ENCODE measurements around the gene SNAPC3.
"Not testable (repeated sequence)": the region's sequence is repeated elsewhere in the genome, so short reads cannot be mapped to it uniquely, and the experiment has no call there.

The SNAPC3 gene

DNA sequence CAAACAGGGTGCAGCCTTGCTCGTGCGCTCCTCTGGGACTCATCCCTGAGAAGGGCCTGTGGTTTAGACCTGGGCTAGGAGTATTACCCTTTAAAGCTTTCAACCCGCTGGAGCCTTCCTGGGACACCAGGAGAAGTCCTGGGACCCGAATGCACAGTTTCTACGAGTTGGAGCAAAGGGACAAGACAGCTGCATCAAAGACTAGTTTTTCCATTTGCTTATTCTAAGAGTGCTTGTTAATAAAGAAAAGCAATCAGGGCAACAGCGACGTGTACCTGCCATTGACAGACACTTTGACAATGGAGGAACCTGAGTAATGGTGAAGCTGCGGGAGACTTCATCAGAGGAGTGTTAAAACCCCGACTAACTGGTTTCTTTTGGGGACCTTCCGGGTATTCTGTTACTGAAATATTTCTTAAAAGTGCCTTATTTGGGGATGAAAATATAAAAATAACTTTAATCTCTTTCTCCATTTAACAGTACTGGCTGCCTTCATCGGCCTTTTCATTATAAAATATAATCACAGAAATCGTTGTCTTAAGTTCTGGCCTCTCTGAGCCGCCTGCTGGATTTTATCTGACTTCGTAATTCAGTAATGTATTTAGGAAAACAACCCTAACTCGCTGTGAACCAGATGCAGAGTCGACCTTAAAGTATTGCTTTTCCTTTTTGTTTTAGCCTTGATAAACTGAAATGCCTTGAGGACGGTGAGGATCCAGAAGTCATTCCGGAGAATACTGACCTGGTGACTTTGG lies 732 bp downstream of the SNAPC3 start:
- no peak for DNase-seq (ENCODE audit: low read depth)

DNA sequence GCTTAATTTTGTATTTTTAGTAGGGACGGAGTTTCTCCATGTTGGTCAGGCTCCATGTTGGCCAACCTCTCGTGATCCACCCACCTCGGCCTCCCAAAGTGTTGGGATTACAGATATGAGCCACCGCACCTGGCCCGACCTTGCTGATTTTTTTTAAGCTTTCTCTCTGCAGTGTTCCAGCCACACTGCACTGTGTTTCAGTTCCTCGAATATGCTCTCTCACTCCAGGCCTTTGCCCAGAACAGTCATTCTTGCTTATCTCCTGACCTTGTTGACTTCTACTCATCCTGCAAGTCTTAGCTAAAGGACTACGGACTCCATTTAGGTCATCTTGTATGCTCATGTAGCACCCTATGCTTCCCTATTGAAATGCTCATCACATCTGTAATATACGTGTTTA lies 3.3 kb downstream of the SNAPC3 start:
- DNase-seq (ENCODE audit: low read depth) = no peak

DNA sequence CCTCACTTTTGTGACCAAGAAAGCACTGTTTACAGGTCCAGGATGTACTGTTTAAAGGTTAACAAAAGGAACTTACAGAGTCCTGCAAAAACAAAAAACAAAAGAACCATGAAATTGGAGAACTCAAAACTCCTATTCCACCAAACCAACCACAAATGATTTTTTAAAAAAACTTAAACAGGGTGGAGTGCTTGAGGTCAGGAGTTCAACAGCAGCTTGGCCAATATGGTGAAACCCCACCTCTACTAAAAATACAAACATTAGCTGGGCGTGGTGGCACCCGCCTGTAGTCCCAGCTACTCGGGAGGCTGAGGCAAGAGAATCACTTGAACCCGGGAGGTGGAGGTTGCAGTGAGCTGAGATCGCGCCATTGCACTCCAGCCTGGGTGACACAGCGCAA lies 5.0 kb downstream of the SNAPC3 start:
- DNase-seq (ENCODE audit: low read depth) = not testable (repeated sequence)

DNA sequence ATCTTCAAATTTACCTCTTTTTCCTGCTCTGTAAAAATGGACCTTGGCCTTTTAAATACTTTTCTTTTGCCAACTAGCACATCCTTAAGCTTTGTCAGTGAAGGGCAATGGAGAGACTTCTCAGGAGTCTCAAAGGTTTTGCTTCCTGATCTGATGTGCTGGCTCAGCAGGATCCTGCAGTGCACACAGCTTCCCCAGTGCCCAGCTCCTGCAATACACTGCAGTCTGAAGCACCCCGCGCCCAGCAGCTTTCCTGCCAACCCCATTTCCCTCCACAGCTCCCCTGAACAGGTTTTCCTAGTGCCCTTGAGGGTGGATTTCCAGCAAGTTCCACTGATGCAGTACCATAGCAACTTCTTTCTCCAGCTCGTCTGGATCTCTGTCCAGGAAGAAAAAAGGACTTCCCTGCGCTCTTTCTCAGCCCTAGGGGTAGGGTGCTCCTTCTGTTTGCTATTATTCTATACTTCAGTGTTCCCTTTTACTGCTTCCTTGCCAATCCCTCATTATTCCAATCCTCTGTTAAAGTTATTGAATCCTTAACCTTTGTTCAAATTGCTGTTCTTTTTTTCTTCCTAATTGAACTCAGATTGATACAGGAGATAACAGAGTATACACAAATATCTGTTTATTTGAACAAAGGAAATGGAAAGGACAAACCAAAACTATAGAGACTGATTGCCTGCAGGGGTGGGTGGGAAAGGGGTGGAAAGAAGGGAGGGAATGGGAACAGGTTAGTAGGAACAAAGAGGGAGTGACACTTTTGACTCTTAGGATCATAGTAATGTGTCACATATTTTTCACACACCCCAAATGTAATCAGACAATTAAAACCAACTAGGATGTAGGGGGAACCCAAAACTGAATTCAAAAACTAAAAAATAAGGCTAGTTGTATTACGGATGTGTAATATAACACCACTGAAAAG lies 8.5 kb downstream of the SNAPC3 start:
- DNase-seq (ENCODE audit: low read depth) = no peak

DNA sequence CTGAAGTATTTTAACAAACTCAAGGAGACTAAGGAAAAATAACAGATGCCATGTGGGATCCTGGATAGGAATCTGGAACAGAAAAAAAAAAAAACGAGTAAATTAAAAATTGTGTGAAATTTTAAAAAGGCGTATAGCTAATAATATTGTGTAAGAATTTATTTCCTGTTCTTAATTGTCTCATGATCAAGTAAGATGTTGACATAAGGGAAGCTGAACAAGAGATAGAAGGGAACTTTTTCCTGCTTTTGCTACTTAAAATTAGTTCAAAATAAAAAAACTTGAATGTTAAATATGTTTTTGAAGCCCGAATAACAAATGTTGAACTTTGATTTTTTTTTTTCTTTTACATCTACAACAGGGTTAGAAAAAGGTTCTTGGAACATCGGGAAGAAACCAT lies 10.5 kb downstream of the SNAPC3 start:
- no peak for DNase-seq (ENCODE audit: low read depth)

DNA sequence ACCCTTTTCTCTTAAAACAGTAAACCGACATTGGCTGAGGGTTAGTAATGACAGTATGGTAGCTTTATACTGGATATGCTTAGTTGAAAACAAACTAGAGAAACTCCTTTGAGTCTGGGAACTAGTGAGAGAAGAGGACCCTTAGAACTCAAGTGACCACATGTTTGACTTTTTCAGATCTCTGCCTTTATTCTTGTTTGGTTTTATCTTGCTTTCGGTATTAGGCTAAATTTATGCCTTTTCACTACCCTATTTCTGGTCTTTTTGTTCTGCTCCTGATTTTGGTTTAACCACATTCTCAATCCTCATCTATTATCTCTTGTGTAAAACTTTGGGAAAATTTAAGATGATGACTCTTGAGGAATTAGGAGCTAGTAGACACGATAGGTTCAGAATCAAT lies 11.0 kb downstream of the SNAPC3 start:
- DNase-seq (ENCODE audit: low read depth) = no peak

DNA sequence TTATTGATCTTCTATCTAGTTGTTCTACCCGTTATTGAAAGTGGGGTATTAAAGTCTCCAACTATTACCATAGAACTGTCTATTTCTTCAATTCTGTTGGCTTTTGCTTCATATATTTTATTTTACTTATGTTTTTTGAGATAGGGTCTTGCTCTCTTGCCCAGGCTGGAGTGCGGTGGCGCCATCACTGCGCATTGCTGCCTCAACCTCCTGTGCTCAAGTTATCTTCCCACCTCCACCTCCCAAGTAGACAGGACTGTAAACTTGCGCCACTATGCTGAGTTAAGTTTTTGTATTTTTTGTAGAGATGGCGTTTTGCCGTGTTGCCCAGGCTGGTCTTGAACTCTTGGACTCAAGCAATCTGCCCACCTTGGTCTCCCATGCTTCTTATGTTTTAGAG lies 16.2 kb downstream of the SNAPC3 start:
- DNase-seq (ENCODE audit: low read depth) = no peak

DNA sequence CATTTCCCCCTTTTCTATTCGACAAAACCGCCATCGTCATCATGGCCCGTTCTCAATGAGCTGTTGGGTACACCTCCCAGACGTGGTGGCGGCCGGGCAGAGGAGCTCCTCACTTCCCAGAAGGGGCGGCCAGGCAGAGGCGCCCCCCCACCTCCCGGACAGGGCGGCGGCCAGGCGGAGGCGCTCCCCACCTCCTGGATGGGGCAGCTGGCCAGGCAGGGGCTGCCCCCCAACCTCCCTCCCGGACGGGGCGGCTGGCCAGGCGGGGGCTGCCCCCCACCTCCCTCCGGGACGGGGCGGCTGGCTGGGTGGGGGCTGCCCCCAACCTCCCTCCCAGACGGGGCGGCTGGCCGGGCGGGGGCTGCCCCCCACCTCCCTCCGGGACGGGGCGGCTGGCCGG lies 19.2 kb downstream of the SNAPC3 start:
- not testable (repeated sequence) for DNase-seq (ENCODE audit: low read depth)

DNA sequence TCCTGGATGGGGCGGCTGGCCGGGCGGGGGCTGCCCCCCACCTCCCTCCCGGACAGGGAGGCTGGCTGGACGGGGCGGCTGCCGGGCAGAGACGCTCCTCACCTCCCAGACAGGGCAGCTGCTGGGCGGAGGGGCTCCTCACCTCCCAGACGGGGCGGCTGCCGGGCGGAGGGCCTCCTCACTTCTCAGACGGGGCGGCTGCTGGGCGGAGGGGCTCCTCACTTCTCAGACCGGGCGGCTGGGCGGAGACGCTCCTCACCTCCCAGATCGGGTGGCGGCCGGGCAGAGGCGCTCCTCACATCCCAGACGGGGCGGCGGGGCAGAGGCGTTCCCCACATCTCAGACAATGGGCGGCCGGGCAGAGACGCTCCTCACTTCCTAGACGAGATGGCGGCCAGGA lies 19.6 kb downstream of the SNAPC3 start:
- DNase-seq (ENCODE audit: low read depth) = not testable (repeated sequence)

DNA sequence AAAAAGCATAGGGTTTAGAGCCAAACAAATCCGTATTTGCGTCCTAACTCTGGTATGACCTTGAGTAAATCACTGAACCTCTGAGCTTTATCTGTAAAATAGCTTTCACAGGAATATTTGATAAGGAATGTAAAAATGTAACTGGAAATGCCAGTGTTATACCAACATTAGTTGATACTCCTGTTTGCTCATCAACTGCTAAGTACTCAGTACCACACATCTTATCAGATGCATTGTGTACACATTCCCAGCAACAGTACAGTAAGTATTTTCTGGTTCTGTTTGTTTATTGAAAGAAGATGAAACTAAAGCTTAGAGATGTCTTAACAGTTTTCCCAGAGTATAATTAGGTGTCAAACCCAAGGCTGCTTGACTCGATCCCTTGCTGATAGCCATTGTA lies 21.5 kb downstream of the SNAPC3 start:
- no peak for DNase-seq (ENCODE audit: low read depth)

DNA sequence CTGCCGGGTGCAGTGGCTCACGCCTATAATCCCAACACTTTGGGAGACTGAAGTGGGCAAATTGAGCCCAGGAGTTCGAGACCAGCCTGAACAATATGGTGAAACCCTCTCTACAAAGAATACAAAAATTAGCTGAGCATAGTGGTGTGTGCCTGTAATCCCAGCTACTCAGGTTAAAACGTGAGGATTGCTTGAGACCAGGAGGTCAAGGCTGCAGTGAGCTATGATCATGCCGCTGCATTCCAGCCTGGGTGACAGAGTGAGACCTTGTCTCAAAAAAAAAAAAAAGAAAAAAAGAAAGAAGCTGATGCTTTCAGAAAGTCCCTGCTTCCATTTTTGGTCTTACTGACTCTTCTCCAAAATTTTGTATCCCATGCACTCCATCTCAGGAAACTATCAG lies 31.3 kb downstream of the SNAPC3 start:
- DNase-seq (ENCODE audit: low read depth) = no peak

DNA sequence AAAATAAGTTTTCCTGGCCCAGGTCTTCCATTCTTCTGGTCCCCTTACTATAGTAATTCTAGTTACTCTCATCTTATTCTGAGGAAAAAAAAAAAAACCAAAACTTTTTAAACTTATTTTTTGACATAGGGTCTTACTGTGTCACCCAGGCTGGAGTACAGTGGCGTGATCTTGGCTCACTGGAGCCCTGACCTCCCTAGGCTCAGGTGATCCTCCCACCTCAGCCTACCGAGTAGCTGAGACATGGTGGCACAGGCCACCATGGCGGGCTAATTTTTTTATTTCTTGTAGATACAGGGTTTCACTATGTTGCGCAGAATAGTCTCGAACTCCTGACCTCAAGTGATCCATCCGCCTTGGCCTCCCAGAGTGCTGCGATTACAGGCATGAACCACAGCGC lies 38.4 kb downstream of the SNAPC3 start:
- DNase-seq (ENCODE audit: low read depth) = no peak

DNA sequence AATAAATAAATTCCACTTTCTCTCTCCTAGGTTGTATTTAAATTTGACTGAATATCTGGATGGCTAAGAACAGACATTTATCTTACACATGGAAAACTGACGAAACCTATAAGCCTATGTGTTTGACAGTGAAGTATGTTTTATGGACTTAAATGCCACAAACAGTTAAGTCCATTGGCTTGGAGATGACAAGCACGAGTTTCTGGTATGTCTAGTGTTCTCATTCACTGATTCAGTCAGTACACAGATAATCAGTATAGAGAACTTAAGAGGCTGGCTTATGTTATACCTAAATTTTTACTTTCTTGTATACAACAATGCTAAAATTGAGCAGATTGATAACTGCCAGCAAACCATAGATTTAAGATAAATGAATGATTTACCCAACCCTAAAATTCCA lies 38.9 kb downstream of the SNAPC3 start:
- no peak for DNase-seq (ENCODE audit: low read depth)

DNA sequence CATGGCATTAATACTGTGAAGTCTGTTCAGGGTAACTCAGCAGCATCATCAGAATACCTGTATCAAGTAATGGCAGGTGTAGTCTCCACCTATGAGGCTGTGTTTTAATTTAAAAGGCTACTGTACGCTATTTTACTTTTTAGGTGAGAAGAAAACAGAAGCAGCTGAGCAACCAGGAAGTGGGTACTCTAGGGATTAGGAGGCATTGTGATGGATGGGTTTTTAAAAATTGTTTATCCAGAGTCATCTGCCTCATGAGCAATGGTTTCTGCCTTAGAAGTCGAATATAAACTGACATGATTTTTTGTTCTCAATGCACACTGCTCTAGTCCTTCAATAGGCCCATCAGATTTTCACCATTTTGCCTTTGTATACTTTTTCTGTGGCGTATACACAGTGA lies 45.5 kb downstream of the SNAPC3 start:
- no peak for DNase-seq (ENCODE audit: low read depth)

DNA sequence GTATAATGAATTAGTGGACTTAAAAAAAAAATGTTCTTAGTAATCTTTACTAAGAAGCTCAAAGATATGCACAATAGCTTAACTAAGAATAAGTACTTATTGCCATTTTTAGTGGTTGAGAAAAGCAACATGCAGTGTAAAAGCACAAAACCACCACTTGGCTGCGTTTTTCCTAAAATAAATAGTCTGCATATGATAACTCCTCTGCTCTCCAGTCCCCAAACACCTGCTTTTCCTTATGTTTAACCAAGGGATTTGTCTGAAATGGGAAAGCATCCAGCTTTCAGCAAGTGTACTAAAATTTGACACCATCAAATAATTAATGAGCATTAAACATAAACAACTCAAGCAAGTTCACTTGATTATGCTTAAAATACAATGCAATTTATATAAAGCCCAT lies 46.7 kb downstream of the SNAPC3 start:
- no peak for DNase-seq (ENCODE audit: low read depth)

DNA sequence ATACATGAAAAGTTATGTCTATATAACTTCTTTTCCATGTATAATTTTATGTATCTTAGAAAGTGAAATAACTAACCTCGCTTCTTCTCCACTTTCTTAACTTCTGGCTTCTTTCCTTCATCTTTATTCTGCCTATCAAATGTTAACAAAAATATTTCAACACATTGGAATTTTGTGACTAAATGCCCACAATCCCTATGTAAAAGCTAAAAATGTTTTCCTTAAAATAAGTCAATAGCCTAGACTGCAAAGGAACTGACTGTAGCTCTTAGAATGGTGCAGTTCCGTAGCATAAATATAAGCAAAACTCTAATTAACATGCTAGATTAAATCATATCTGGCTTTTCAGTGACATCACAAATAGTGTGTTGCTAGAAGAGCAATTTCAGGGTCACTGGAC lies 47.2 kb downstream of the SNAPC3 start:
- DNase-seq (ENCODE audit: low read depth) = no peak

DNA sequence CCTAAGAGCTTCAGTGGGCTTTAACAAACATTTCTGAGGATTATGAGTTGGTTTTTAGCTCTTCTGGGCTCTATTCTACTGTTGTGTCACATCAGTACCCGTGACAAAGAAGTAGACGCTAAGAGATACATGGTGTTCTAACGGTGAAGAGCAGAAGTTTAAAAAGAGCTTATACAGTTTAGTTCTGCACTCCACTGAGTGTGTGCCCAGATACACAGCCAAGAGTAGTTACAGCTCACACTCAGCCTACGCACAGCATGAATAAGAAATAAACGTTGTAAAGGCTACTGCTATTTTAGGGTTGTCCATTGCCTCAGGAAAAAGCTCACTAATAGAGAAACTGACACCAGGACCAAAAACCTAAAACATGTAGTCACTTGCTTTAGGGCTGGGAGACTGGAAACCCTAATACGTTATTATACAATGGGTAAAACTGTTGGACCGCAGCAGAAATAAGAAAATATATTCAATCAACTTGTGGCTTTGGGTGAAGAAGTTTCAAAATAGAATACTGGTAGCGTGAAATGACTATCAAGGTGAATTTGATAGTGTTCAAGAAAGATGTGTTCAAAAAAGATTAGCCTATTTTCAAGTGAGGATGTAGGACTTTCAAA lies 53.4 kb downstream of the SNAPC3 start:
- no peak for DNase-seq (ENCODE audit: low read depth)

DNA sequence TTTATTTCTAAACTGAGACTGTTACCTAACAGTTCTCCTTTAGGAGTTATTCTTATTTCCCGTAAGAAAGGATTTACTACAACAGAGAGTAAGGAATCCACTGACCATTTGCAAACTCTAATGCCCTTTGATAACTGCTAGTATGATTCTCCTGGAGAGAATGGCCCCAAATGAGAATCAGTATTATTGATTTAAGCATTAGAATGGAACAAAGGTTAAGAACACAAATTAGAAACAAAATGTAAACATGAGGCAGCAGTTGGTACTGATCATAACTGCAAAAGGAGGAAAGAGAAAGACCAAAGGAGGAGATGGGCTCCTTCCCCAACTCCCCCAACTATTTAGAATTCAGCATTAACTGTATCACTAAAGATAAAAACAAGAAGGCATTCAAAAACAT lies 57.4 kb downstream of the SNAPC3 start:
- DNase-seq (ENCODE audit: low read depth) = no peak

DNA sequence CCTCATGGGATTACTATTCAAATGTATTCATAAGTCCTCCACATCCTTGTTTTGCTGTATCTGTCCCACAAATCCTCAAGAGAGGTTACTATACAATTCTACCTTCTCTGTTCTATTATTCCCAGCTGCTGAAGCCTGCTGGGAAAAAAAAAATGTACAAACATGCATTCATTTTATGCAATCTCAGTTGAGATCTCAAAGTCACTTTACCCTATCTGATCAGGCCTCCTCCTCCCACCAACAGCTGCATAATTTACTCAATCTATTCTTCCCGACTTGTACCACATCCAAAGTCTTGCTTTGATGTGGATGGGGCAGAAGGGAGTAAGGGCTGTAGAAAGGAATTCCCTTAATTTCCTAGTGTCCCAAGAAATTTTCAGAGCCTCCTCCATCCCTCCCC lies 59.5 kb downstream of the SNAPC3 start:
- no peak for DNase-seq (ENCODE audit: low read depth)

DNA sequence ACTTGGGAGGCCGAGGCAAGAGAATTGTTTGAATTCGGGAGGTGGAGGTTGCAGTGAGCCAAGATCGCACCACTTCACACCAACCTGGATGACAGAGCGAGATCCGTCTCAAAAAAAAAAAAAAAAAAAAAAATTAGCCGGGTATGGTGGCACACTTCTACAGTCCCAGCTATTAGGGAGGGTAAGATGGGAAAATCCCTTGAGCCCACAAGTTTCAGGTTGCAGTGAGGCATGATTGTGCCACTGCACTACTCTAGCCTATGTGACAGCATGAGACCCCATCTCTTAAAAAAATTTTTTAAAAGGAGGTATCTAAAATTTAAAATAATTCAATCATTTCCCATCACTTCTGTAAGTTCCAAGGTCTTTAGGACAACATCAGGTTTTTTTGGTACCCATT lies 62.1 kb downstream of the SNAPC3 start:
- no peak for DNase-seq (ENCODE audit: low read depth)

DNA sequence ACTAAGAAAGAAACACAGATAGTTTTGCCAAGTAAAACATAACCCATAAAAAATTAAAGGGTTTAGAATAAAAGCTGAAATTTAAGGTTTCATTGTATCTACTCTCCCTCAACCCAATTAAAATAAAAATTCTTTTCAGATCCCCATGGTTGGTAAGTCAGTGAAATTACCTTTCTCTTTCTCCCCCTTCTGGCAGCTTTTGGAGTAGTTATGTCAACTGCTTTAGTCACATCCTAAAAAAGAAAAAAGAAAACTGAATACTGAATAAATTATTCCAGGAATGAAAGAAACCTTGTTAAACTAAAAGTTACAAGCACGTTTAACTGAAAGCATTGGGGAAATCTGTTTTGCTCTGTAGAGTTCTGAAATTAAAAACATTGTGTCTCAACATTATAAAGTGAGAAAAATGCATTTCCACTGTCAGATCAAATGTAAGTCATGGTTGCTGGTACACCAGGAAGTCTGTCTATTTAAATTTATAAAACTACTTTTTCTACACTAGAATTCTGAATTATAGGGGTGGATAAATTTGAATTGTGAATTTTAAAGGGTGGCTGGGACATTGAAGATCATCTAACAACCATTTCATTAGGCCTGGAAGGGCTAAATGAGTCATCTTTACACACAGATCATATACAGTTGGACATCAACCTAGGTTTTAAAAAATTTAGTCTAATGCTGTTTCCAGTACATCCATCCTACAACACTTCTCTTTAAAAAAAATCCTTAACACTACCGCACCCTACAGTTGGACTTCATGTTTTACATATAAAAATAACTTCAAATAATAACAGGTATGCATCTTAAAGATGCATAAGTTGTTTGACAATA lies 63.4 kb downstream of the SNAPC3 start:
- no peak for DNase-seq (ENCODE audit: low read depth)

DNA sequence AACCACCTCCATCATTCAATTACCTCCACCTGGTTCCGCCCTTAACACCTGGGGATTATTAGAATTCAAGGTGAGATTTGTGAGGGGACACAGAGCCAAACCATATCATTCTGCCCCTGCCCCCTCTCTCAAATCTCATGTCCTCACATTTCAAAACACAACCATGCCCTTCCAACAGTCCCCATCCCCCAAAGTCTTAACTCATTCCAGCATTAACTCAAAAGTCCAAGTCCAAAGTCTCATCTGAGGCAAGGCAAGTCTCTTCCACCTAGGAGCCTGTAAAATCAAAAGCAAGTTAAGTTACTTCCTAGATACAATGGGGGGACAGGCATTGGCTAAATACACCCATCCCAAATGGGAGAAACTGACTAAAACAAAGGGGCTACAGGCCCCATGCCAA lies 69.3 kb downstream of the SNAPC3 start:
- DNase-seq (ENCODE audit: low read depth) = no peak
